ENCODE measurements around the gene PARD3. TPM values are rescaled to one million over a fixed set of nuclear protein-coding genes. Genes with fewer than 3 reads are reported as not detected.

The PARD3 gene
- total and polyA plus RNA-seq, 8 donors = 25.6 to 54.5 (median 47.8) TPM

DNA sequence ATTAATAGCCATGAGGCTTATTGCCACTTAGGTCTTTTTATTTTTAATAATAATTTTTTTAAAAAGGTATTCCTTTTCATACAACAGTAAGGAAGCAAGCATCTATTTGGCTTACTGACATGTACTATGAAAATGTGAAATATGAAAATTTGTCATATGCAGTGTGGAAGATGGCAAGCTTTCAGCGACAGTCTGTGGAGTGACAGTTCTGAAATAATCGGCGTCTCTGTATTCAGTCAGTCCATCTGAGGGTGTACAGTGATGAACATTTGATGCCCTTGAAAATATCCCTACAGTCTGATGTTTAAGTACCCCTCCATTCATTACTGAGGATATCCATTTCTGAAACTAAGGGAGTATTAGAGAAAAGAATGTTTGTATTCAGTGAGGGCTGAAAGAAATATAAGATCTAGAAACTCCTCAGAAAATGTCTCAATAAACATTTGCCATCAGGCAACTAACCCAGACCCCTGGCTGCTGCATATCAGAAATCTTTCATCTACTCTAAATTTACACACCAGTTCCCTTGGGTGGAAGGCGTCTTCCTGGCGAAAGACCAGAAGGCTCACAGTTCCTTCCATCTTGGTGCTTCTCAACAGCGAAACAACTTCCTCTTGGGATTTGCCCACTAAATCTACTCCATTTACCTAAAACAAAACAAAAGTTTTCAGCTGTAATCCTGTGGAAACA, 440.6 kb downstream of the PARD3 start:
- no peak for DNase-seq
- Histone ChIP-seq H3K27me3 (no peaks in the 10 kb centered on the region), H3K36me3 (no peaks in the 10 kb centered on the region), H3K4me3 (no peak overlapping the region), H3K4me1 (no peaks in the 10 kb centered on the region), H3K27ac (no peak overlapping the region), H3K9me3 (no peaks in the 10 kb centered on the region)
- TF ChIP-seq, protein P1, sequence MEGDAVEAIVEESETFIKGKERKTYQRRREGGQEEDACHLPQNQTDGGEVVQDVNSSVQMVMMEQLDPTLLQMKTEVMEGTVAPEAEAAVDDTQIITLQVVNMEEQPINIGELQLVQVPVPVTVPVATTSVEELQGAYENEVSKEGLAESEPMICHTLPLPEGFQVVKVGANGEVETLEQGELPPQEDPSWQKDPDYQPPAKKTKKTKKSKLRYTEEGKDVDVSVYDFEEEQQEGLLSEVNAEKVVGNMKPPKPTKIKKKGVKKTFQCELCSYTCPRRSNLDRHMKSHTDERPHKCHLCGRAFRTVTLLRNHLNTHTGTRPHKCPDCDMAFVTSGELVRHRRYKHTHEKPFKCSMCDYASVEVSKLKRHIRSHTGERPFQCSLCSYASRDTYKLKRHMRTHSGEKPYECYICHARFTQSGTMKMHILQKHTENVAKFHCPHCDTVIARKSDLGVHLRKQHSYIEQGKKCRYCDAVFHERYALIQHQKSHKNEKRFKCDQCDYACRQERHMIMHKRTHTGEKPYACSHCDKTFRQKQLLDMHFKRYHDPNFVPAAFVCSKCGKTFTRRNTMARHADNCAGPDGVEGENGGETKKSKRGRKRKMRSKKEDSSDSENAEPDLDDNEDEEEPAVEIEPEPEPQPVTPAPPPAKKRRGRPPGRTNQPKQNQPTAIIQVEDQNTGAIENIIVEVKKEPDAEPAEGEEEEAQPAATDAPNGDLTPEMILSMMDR (IDR thresholded peaks at IDR 0.05) = no peak
- intact Hi-C loops (cut with DNase I) = no loop called here
- ATAC-seq = no peak

DNA sequence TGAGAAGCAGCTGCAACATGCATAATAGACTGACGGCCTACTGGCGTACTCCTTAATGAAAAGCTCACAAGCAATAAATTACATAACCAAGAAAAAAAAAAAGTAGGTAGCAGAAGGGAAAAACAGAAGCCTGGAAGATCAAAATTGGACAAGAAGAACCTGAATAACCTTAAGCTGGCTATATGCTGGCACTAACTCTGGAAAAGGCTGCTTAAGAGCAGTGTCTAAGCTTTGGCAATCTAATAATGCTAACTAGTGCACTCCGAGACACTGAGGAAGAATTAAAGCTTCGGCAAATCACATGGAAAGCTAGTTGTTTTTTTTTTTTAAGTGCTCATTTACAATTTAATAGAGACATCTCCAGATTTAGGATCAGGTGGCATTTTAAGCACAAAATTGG, 441.9 kb downstream of the PARD3 start:
- no peaks in the 10 kb centered on the region for H3K4me1 ChIP-seq
- TF ChIP-seq, protein P1 (IDR thresholded peaks at IDR 0.05) = no peak
- no peak overlapping the region for H3K4me3 ChIP-seq
- no peaks in the 10 kb centered on the region for H3K9me3 ChIP-seq
- ATAC-seq (no peak), DNase-seq (no peak)
- intact Hi-C loops (cut with DNase I) = no loop called here
- no peaks in the 10 kb centered on the region for H3K27me3 ChIP-seq
- H3K27ac ChIP-seq = no peak overlapping the region
- H3K36me3 ChIP-seq = no peaks in the 10 kb centered on the region

DNA sequence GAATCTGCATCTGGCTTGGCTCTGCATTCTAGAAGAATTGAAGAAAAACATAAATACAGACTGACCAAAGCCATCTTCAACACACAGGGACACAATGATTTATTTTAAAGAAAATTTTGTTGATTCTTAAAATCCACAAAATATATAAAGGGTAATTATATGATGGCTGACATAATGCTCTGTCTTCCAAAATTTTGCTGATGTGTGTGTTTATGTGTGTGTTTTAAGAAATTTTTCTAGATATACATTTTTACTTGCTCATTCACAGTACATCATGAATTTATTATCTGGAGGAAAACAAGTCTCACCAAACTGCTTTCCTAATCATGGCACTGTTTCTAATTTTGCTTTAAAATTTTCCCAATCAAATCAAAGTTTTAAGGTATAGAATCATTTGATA, 442.6 kb downstream of the PARD3 start:
- Histone ChIP-seq H3K27me3 (no peaks in the 10 kb centered on the region), H3K9me3 (no peaks in the 10 kb centered on the region), H3K4me3 (no peak overlapping the region), H3K27ac (no peak overlapping the region), H3K4me1 (no peaks in the 10 kb centered on the region), H3K36me3 (no peaks in the 10 kb centered on the region)
- intact Hi-C loops (cut with DNase I) = no loop called here
- TF ChIP-seq, protein P1 (IDR thresholded peaks at IDR 0.05) = no peak
- no peak for ATAC-seq
- no peak for DNase-seq

DNA sequence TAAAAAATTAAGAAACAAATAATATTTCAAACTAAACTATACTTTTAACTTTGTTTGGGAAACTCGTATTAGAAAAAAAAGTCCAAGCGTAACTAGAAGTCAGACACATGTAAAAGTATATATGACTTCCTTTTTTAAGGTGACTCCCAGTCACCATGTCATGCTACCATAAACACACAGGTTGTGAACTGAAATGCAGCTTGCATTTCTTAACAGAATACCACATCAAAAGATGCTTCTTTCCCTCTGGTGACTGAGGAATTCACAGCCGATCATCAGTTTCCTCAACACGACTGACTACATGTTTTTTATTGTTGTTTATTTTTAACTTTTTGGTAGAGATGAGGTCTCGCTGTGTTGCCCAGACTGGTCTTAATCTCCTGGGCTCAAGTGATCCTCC, 445.0 kb downstream of the PARD3 start:
- intact Hi-C loops (cut with DNase I) = no loop called here

DNA sequence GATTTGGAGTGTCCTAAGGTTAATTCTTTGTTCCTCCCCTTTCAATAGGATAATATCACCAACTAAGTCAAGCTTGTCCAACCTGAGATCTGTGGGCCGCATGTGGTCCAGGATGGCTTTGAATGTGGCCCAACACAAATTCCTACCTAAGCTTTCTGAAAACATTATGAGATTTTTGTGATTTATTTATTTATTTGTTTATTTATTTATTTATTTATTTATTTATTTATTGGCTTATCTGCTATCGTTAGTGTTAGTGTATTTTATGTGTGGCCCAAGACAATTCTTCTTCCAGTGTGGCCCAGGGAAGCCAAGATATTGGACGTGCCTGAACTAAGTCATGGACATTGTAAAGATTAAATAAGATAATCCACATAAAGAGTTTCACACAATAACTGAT, 446.0 kb downstream of the PARD3 start:
- H3K4me1 ChIP-seq = no peaks in the 10 kb centered on the region
- intact Hi-C loops (cut with DNase I) = no loop called here
- H3K27ac ChIP-seq = no peak overlapping the region
- TF ChIP-seq, protein P1 (IDR thresholded peaks at IDR 0.05) = no peak
- H3K27me3 ChIP-seq = no peaks in the 10 kb centered on the region
- no peak overlapping the region for H3K4me3 ChIP-seq
- H3K36me3 ChIP-seq = no peaks in the 10 kb centered on the region
- ATAC-seq = no peak
- no peak for DNase-seq
- H3K9me3 ChIP-seq = no peaks in the 10 kb centered on the region

More for the DNA sequence above, 445.0 kb downstream of the PARD3 start:
- Histone ChIP-seq H3K9me3 (no peaks in the 10 kb centered on the region), H3K4me3 (no peak overlapping the region), H3K4me1 (no peaks in the 10 kb centered on the region), H3K27me3 (no peaks in the 10 kb centered on the region), H3K36me3 (no peaks in the 10 kb centered on the region), H3K27ac (no peak overlapping the region)
- DNase-seq (no peak), ATAC-seq (no peak)
- TF ChIP-seq, protein P1 (IDR thresholded peaks at IDR 0.05) = no peak
